ENCODE results near the gene MIPEP.

The MIPEP gene

GRCh38 chr13:23778002-23778652 is 111.1 kb downstream of the MIPEP start:
- Mint-ChIP-seq H3K27ac (no peak overlapping the region), H3K4me1 (ENCODE audit: low read depth) (peaks cover 14% of the 10 kb centered on the region), H3K9me3 (no peaks in the 10 kb centered on the region), H3K36me3 (ENCODE audit: low read depth) (no peaks in the 10 kb centered on the region), H3K4me3 (no peak overlapping the region), H3K27me3 (ENCODE audit: low read depth) (peaks cover 11% of the 10 kb centered on the region)
- DNase-seq (ENCODE audit: low spot score) = no peak

GRCh38 chr13:23777575-23777870 is 111.7 kb downstream of the MIPEP start:
- peaks cover 10% of the 10 kb centered on the region for H3K27me3 Mint-ChIP-seq (ENCODE audit: low read depth)
- peaks cover 14% of the 10 kb centered on the region for H3K4me1 Mint-ChIP-seq (ENCODE audit: low read depth)
- no peak for DNase-seq (ENCODE audit: low spot score)
- no peak overlapping the region for H3K27ac Mint-ChIP-seq
- H3K4me3 Mint-ChIP-seq = no peak overlapping the region
- H3K9me3 Mint-ChIP-seq = no peaks in the 10 kb centered on the region
- no peaks in the 10 kb centered on the region for H3K36me3 Mint-ChIP-seq (ENCODE audit: low read depth)

GRCh38 chr13:23776698-23777574 is 112.3 kb downstream of the MIPEP start:
- peaks cover 14% of the 10 kb centered on the region for H3K4me1 Mint-ChIP-seq (ENCODE audit: low read depth)
- no peaks in the 10 kb centered on the region for H3K36me3 Mint-ChIP-seq (ENCODE audit: low read depth)
- no peak for DNase-seq (ENCODE audit: low spot score)
- no peak overlapping the region for H3K27ac Mint-ChIP-seq
- H3K4me3 Mint-ChIP-seq = no peak overlapping the region
- peaks cover 4% of the 10 kb centered on the region for H3K27me3 Mint-ChIP-seq (ENCODE audit: low read depth)
- no peaks in the 10 kb centered on the region for H3K9me3 Mint-ChIP-seq

GRCh38 chr13:23772717-23773116 is 116.5 kb downstream of the MIPEP start:
- H3K27ac Mint-ChIP-seq = no peak overlapping the region
- H3K36me3 Mint-ChIP-seq (ENCODE audit: low read depth) = no peaks in the 10 kb centered on the region
- no peak for DNase-seq (ENCODE audit: low spot score)
- peaks cover 23% of the 10 kb centered on the region for H3K4me1 Mint-ChIP-seq (ENCODE audit: low read depth)
- no peak overlapping the region for H3K4me3 Mint-ChIP-seq
- no peaks in the 10 kb centered on the region for H3K9me3 Mint-ChIP-seq
- peaks cover 7% of the 10 kb centered on the region for H3K27me3 Mint-ChIP-seq (ENCODE audit: low read depth)

- no peaks in the 10 kb centered on the region for H3K9me3 Mint-ChIP-seq
- H3K4me3 Mint-ChIP-seq = no peak overlapping the region
- peaks cover 18% of the 10 kb centered on the region for H3K4me1 Mint-ChIP-seq (ENCODE audit: low read depth)
- no peak for DNase-seq (ENCODE audit: low spot score)
- H3K27me3 Mint-ChIP-seq (ENCODE audit: low read depth) = peaks cover 7% of the 10 kb centered on the region
- no peaks in the 10 kb centered on the region for H3K36me3 Mint-ChIP-seq (ENCODE audit: low read depth)
- no peak overlapping the region for H3K27ac Mint-ChIP-seq
Observed at GRCh38 chr13:23771956-23772355, 117.2 kb downstream of the MIPEP start.

GRCh38 chr13:23771552-23771951 is 117.6 kb downstream of the MIPEP start:
- Mint-ChIP-seq H3K9me3 (no peaks in the 10 kb centered on the region), H3K36me3 (ENCODE audit: low read depth) (no peaks in the 10 kb centered on the region), H3K27ac (no peak overlapping the region), H3K27me3 (ENCODE audit: low read depth) (peaks cover 7% of the 10 kb centered on the region), H3K4me1 (ENCODE audit: low read depth) (peaks cover 14% of the 10 kb centered on the region), H3K4me3 (no peak overlapping the region)
- no peak for DNase-seq (ENCODE audit: low spot score)

- H3K27ac Mint-ChIP-seq = no peak overlapping the region
- no peak overlapping the region for H3K4me3 Mint-ChIP-seq
- DNase-seq (ENCODE audit: low spot score) = no peak
- peaks cover 9% of the 10 kb centered on the region for H3K4me1 Mint-ChIP-seq (ENCODE audit: low read depth)
- no peaks in the 10 kb centered on the region for H3K9me3 Mint-ChIP-seq
- peaks cover 3% of the 10 kb centered on the region for H3K27me3 Mint-ChIP-seq (ENCODE audit: low read depth)
- no peaks in the 10 kb centered on the region for H3K36me3 Mint-ChIP-seq (ENCODE audit: low read depth)
Observed at GRCh38 chr13:23770973-23771372, 118.2 kb downstream of the MIPEP start.

GRCh38 chr13:23770428-23770827 is 118.8 kb downstream of the MIPEP start:
- H3K4me1 Mint-ChIP-seq (ENCODE audit: low read depth) = peaks cover 9% of the 10 kb centered on the region
- H3K36me3 Mint-ChIP-seq (ENCODE audit: low read depth) = no peaks in the 10 kb centered on the region
- no peak overlapping the region for H3K27ac Mint-ChIP-seq
- H3K4me3 Mint-ChIP-seq = no peak overlapping the region
- no peak for DNase-seq (ENCODE audit: low spot score)
- peaks cover 2% of the 10 kb centered on the region for H3K27me3 Mint-ChIP-seq (ENCODE audit: low read depth)
- no peaks in the 10 kb centered on the region for H3K9me3 Mint-ChIP-seq

GRCh38 chr13:23769401-23769800 is 119.8 kb downstream of the MIPEP start:
- DNase-seq (ENCODE audit: low spot score) = no peak
- no peak overlapping the region for H3K27ac Mint-ChIP-seq
- no peaks in the 10 kb centered on the region for H3K36me3 Mint-ChIP-seq (ENCODE audit: low read depth)
- no peaks in the 10 kb centered on the region for H3K9me3 Mint-ChIP-seq
- no peak overlapping the region for H3K4me3 Mint-ChIP-seq
- peaks cover 2% of the 10 kb centered on the region for H3K27me3 Mint-ChIP-seq (ENCODE audit: low read depth)
- peaks cover 9% of the 10 kb centered on the region for H3K4me1 Mint-ChIP-seq (ENCODE audit: low read depth)

GRCh38 chr13:23767838-23768237 is 121.4 kb downstream of the MIPEP start:
- H3K27ac Mint-ChIP-seq = no peak overlapping the region
- H3K36me3 Mint-ChIP-seq (ENCODE audit: low read depth) = no peaks in the 10 kb centered on the region
- H3K4me3 Mint-ChIP-seq = no peak overlapping the region
- peaks cover 2% of the 10 kb centered on the region for H3K27me3 Mint-ChIP-seq (ENCODE audit: low read depth)
- no peak for DNase-seq (ENCODE audit: low spot score)
- H3K4me1 Mint-ChIP-seq (ENCODE audit: low read depth) = peaks cover 9% of the 10 kb centered on the region
- H3K9me3 Mint-ChIP-seq = no peaks in the 10 kb centered on the region

GRCh38 chr13:23766939-23767338 is 122.3 kb downstream of the MIPEP start:
- no peak overlapping the region for H3K4me3 Mint-ChIP-seq
- H3K27me3 Mint-ChIP-seq (ENCODE audit: low read depth) = peaks cover 2% of the 10 kb centered on the region
- no peaks in the 10 kb centered on the region for H3K36me3 Mint-ChIP-seq (ENCODE audit: low read depth)
- no peaks in the 10 kb centered on the region for H3K9me3 Mint-ChIP-seq
- peaks cover 9% of the 10 kb centered on the region for H3K4me1 Mint-ChIP-seq (ENCODE audit: low read depth)
- DNase-seq (ENCODE audit: low spot score) = no peak
- H3K27ac Mint-ChIP-seq = no peak overlapping the region

- Mint-ChIP-seq H3K27me3 (ENCODE audit: low read depth) (peaks cover 2% of the 10 kb centered on the region), H3K4me1 (ENCODE audit: low read depth) (peaks cover 5% of the 10 kb centered on the region), H3K9me3 (no peaks in the 10 kb centered on the region), H3K4me3 (no peak overlapping the region), H3K36me3 (ENCODE audit: low read depth) (no peaks in the 10 kb centered on the region), H3K27ac (no peak overlapping the region)
- DNase-seq (ENCODE audit: low spot score) = no peak
Observed at GRCh38 chr13:23766283-23766682, 122.9 kb downstream of the MIPEP start.

- H3K27ac Mint-ChIP-seq = no peak overlapping the region
- peaks cover 2% of the 10 kb centered on the region for H3K27me3 Mint-ChIP-seq (ENCODE audit: low read depth)
Observed at GRCh38 chr13:23765531-23765930, 123.7 kb downstream of the MIPEP start.

GRCh38 chr13:23763318-23763717 is 125.9 kb downstream of the MIPEP start:
- DNase-seq (ENCODE audit: low spot score) = no peak
- Mint-ChIP-seq H3K9me3 (no peaks in the 10 kb centered on the region), H3K36me3 (ENCODE audit: low read depth) (no peaks in the 10 kb centered on the region), H3K4me1 (ENCODE audit: low read depth) (no peaks in the 10 kb centered on the region), H3K4me3 (no peak overlapping the region), H3K27ac (no peak overlapping the region), H3K27me3 (ENCODE audit: low read depth) (peaks cover 2% of the 10 kb centered on the region)

More at GRCh38 chr13:23765531-23765930, 123.7 kb downstream of the MIPEP start:
- no peaks in the 10 kb centered on the region for H3K9me3 Mint-ChIP-seq
- H3K4me3 Mint-ChIP-seq = no peak overlapping the region
- H3K4me1 Mint-ChIP-seq (ENCODE audit: low read depth) = no peaks in the 10 kb centered on the region
- DNase-seq (ENCODE audit: low spot score) = no peak
- no peaks in the 10 kb centered on the region for H3K36me3 Mint-ChIP-seq (ENCODE audit: low read depth)
